ENCODE measurements around the gene TNN.
"Not testable (repeated sequence)": the region's sequence is repeated elsewhere in the genome, so short reads cannot be mapped to it uniquely, and the experiment has no call there.

GRCh38 chr1:175102166-175102565, 34.5 kb downstream of the TNN start:
- not testable (repeated sequence) for TF ChIP-seq EZH2 (IDR thresholded peaks at IDR 0.05; ENCODE audit: low read length, missing control alignments); CTCF (conservative IDR thresholded peaks at IDR 0.05 in 1 of 2, IDR thresholded peaks at IDR 0.05 in 1 of 2; ENCODE audit: low read depth in 1 of 2, low read length in 2 of 2)
